HG03354 (cell line): Measurements from ENCODE around the gene GXYLT2.

Experiments
- ATAC-seq: cut with Tn5 transposase; IDR thresholded peaks from one replicate; pipeline ENCODE4 v1.9.1; 2021; ENCODE audit warnings: mild to moderate bottlenecking; ENCODE audit not compliant: unreplicated experiment, poor library complexity, severe bottlenecking

Gene GXYLT2

GRCh38 chr3:72891053-72891855 lies 3.4 kb downstream of the GXYLT2 start:
- no peak for ATAC-seq

DNA sequence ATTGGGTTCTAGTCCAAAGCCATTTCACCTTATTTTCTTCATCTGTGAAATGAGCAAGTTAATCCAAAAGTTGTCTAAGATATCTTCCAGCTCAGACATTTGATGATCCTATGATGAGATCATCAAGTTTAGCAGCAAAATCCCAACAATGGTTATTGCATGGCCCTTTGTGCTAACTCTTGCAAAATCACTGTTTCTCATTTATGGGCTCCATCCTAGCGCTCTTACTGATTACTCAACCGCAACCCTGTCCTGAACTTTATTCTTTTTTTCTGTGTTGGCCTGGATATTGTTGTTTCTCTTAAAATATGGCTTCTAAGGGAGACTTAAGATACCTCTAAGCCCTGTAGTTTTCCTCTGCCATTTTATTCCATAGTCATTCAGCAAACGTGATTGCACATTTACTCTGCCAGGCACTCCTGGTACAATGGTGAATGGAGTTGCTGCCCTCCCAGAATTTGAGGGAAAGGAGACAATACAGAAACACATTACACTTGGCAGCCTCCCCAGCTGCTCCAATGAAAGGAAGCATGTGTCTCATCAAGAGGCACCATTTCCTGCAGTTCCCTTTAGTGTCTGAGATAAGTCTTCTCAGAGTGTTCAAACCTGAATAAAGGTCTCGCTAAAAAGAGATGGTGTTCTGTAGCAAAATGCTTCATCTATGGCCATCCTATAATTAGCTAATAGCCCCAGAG lies 4.4 kb downstream of the GXYLT2 start:
- ATAC-seq = no peak

DNA sequence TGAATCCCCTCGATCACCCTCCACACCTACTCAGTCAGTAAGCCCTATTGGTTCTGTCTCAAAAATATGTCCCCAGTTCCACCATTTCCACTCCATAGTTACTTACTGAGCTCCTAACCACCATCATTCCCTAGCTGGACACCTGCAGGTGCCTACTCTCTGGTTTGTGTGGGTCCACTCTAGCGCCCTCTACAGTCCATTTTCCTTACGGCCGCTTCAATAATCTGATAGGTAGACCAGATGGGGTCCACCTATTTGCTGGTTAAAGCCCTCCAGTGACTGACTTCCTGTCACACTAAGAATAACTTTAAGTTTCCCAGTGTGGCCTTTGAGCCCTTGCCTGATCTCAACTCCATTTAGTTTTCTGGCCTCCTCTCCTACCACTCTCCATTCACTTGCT lies 5.0 kb downstream of the GXYLT2 start:
- ATAC-seq = no peak

DNA sequence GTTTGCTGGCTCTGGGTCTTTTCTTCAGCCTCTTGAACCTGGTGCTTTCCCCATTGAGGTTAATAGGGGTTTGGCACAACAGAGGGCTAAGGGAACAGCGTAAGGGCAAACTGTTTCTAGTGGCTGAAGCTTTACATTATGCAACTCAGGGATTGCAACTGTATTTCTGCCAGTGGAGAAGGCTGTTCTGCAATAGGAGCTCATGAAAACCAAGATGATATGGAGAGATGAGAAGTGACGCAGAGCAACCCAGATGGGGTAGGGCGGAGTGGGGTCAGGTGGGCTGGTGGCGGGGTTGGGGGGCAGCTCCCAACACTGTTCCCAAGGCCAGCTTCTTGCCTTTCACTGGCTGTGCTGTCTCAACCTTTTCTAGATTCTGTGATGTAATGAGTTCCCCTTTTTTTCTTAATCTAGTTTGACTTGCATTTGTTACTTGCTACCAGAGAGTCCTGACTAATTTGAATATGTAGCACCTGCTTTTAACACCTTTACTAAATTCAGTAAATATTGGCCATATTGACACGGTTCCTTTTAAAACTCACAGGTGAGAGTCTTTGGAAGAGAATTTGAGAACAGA lies 7.2 kb downstream of the GXYLT2 start:
- ATAC-seq = no peak

DNA sequence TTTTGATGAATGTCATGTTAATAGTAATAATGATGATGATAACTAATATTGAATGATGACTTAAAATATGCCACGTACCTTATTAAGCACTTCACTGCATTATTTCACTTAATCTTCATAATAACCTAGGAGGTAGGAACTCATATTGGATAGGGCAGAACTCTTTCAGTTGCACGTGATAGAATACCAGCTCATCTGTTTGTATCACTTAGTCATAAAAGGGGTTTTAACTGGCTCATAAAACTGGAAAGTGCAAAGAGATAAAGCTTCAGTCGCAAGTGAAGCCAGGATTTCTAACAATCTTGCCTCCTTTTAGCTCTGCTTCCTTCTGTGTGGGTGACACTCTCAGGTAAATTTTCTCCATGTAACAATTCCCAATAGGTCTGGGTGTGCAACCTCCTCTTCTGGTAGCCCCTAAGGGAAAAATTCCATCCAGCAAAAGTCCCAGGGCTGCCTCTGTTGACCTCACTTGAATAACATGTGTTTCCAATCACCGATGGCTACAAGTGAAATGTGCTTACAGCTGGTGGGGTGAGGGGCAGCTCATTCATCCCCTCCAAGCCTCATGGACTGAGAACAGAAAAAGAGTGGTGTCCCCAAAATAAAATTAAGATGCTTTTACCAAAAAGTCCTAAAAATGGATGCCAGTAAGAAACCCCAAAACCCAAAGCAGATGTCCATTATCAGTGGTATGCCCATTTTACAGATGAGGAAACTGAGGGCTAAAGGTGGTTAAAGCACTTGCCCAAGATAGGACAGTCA lies 9.3 kb downstream of the GXYLT2 start:
- ATAC-seq = no peak

DNA sequence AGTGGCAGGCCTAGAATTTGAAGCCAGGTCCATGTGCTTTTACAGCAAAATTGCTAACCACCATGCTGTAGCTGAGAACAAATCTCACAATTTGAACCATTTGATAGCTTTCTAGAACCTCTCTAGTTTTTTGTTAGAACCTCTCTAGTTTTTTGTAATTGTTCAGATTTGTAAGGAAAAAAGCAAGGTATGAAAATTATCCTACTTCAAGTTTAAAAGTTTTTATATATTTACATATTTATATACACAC lies 9.8 kb downstream of the GXYLT2 start:
- no peak for ATAC-seq

GRCh38 chr3:72899349-72899765 lies 11.5 kb downstream of the GXYLT2 start:
- ATAC-seq = no peak

- no peak for ATAC-seq
Observed at GRCh38 chr3:72900048-72900447, 12.2 kb downstream of the GXYLT2 start.

DNA sequence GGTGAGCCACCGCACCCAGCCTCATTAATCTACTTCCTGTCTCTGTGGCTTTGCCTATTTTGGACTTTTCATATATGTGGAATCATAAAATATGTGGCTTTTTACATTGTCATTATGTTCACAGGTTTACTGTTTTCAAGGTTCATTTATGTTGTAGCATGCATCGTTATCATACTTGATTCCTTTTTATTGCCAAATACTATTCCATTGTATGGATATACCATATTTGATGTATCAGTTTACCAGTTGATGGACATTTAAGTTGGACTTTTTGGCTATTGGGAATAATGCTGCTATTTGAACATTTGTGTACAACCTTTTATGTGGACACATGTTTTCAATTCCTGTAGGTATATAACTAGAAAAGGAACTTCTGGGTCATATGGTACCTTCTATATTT lies 14.0 kb downstream of the GXYLT2 start:
- ATAC-seq = no peak

DNA sequence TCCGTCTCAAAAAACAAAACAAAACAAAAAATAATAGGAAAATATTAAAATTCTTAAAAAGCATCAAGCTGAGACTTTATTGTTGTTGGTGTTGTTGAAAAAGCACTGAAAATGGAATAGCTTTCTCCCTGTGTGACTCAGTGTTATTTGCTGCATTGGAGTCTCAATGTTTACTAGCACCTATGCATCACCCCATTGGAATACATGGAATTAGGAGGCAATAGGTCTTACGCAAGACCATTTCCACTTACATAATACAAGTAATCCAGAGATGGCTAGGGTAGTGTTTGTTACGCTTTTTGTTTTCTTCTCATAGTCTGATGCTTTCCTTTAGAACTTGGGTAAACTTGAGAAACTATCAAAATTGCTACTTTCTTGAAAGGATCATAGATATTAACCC lies 15.2 kb downstream of the GXYLT2 start:
- no peak for ATAC-seq

GRCh38 chr3:72904163-72904562 lies 16.3 kb downstream of the GXYLT2 start:
- no peak for ATAC-seq

- ATAC-seq = no peak
Observed at GRCh38 chr3:72906154-72906553, 18.3 kb downstream of the GXYLT2 start.

GRCh38 chr3:72907131-72907711 lies 19.4 kb downstream of the GXYLT2 start:
- no peak for ATAC-seq

DNA sequence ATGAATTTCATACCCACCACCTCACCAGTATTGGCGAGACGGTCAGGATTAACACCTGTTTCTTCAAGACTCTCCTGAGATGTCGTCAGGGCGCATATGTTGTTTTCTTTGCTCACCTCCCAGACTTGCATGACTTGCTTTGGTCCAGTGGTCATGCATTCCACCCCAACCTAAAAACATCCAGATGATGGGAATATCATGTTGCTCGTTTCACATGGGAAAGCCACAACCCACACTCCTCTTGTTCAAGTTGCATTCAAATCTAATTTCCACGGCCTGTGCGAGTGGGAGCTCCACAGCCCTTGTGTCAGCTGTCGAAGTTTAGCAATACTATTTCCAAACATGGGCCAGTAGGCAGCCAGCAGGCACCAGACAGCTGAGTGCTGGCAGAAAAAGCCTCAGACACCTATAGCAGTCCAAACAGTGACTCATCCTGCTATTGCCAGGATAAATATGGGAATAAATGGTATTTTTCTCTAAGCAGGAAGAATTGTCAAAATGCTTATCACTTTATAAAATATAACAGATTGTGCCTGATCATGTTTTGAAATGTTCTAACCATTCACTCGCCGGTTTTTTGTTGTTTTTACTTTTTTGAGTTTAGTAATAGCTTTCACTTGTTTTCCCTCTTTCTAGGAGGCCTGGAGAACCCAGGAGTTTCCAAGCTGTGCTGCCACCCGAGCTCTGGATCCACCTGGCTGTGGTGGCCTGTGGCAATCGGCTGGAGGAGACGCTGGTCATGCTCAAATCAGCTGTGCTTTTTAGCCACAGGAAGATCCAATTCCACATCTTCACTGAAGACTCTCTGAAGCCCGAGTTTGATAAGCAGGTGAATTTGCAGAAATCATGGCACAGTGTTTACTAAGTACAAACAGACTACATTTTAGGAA lies 20.1 kb downstream of the GXYLT2 start:
- ATAC-seq = no peak

GRCh38 chr3:72909591-72909990 lies 21.7 kb downstream of the GXYLT2 start:
- no peak for ATAC-seq

DNA sequence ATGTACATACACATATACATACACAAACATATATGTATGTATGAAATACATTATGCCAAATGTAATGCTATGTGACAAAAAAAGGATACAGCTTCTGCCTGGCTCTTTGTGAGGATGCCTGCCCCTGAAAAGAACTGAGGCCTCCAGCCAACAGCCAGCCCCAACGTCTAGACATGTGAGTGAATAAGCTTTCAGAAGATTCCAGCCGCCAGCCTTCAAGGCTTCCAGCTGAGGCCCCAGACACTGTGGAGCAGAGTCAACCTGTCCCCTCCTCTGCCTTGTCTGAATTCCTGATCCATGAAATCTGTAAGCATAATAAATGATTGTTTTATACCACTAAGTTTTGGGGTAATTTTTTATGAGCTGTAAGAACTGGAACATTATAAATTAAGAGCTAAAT lies 24.7 kb downstream of the GXYLT2 start:
- no peak for ATAC-seq

GRCh38 chr3:72914383-72914782 lies 26.5 kb downstream of the GXYLT2 start:
- ATAC-seq = no peak

DNA sequence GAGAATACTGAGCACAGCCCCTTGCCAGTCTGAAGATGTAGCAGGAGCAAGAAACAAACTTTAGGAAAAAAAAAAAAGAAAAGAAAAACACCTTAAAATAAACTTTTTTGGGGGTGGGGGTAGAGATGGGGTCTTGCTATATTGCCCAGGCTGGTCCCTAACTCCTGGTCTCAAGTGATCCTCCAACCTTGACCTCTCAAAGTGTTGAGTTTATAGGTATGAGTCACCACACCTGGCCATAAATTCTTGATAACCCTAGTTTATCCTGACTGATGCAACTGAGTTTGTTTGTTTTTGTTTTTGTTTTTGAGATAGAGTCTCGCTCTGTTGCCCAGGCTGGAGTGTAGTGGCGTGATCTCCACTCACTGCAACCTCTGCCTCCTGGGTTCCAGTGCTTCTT lies 28.4 kb downstream of the GXYLT2 start:
- ATAC-seq = no peak

DNA sequence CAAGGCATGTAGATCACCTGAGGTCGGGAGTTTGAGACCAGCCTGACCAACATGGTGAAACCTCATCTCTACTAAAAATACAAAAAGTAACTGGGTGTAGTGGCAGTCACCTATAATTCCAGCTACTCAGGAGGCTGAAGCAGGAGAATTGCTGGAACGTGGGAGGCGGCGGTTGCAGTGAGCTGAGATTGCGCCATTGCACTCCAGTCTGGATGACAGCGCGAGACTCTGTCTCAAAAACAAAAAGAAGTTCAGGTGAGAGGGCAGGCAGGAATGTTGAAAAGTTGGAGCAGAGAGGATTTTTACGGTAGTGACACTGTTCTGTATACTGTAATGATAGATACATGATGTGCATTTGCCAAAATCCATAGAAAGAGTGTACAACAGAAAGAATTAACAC lies 31.7 kb downstream of the GXYLT2 start:
- no peak for ATAC-seq
